ENCODE results near the gene CHD9. TPM values are rescaled to one million over a fixed set of nuclear protein-coding genes. Genes with fewer than 3 reads are reported as not detected.

Gene CHD9
- total and polyA plus RNA-seq, 4 donors, result 6.2 to 46.6 (median 32.5) TPM

DNA sequence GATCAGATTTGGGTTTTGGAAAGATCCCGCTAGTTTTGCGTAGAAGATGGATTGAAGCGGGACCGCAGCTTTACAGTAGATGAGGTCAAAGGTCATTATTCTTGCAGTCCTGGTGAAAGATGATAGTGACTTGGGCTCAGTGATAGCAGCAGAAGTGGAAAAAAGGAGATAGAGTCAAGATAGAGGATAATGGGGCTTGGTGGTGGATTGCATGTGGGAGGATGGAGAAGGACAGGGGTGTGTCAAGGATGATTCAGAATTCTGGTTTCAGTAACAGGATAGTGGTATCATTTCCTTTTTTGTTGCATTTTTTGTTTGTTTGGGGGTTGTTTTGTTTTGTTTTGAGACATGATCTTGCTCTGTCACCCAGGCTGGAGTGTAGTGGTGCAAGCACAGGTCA is 30.7 kb upstream of the CHD9 start (continued):
- TF ChIP-seq, protein P1, sequence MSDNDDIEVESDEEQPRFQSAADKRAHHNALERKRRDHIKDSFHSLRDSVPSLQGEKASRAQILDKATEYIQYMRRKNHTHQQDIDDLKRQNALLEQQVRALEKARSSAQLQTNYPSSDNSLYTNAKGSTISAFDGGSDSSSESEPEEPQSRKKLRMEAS (IDR thresholded peaks at IDR 0.05), result no peak
- no peak for TF ChIP-seq SP1 (IDR thresholded peaks at IDR 0.05)

- Histone ChIP-seq H3K36me3 (ENCODE audit: control insufficient read depth in 4 of 4, insufficient read depth in 3 of 4, low read depth in 1 of 4, low read length in 3 of 4) (no peaks in the 10 kb centered on the region), H3K4me3 (ENCODE audit: low read depth in 1 of 3, low read length in 3 of 3) (no peak overlapping the region), H3K9ac (ENCODE audit: low read depth in 1 of 2, low read length in 2 of 2) (no peak overlapping the region), H3K9me3 (ENCODE audit: control insufficient read depth in 4 of 4, low read length in 3 of 4) (peaks cover 0 to 11% (median 2%) of the 10 kb centered on the region in 4 donors), H3K4me1 (ENCODE audit: control insufficient read depth in 4 of 4, insufficient read depth in 4 of 4, low read length in 3 of 4) (no peaks in the 10 kb centered on the region), H3K27me3 (ENCODE audit: control insufficient read depth in 4 of 4, insufficient read depth in 4 of 4, low read length in 3 of 4) (no peaks in the 10 kb centered on the region), H3K27ac (ENCODE audit: low read depth in 1 of 2, low read length in 2 of 2) (no peak overlapping the region)
- DNase-seq (ENCODE audit: low spot score), result no peak
- no peak for TF ChIP-seq NR2F2 (IDR thresholded peaks at IDR 0.05)
- no peak for TF ChIP-seq EGR1 (IDR thresholded peaks at IDR 0.05; ENCODE audit: low read depth in 2 of 2)
- TF ChIP-seq, protein P2, sequence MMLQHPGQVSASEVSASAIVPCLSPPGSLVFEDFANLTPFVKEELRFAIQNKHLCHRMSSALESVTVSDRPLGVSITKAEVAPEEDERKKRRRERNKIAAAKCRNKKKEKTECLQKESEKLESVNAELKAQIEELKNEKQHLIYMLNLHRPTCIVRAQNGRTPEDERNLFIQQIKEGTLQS (IDR thresholded peaks at IDR 0.05), result no peak
- TF ChIP-seq SP1 (IDR thresholded peaks at IDR 0.05), result no peak
- TF ChIP-seq RAD21 (IDR thresholded peaks at IDR 0.05), result no peak
- no peak for TF ChIP-seq FOXA1 (IDR thresholded peaks at IDR 0.05)
- TF ChIP-seq HNF4G (IDR thresholded peaks at IDR 0.05), result no peak
- no peak for TF ChIP-seq HNF4A (conservative IDR thresholded peaks at IDR 0.05)
- TF ChIP-seq JUND (IDR thresholded peaks at IDR 0.05), result no peak
- TF ChIP-seq FOXA2 (IDR thresholded peaks at IDR 0.05), result no peak
- TF ChIP-seq YY1 (IDR thresholded peaks at IDR 0.05), result no peak
- no peak for TF ChIP-seq ZBTB33 (IDR thresholded peaks at IDR 0.05)
- no peak for TF ChIP-seq RXRA (IDR thresholded peaks at IDR 0.05)
- TF ChIP-seq TAF1 (conservative IDR thresholded peaks at IDR 0.05), result no peak
- TF ChIP-seq GABPA (IDR thresholded peaks at IDR 0.05 in 1 of 2, conservative IDR thresholded peaks at IDR 0.05 in 1 of 2), result no peak
- TF ChIP-seq REST (IDR thresholded peaks at IDR 0.05), result no peak
- no peak for TF ChIP-seq CTCF (IDR thresholded peaks at IDR 0.05; ENCODE audit: low read depth, low read length, missing input control)
- TF ChIP-seq, protein P1 (IDR thresholded peaks at IDR 0.05), result no peak
- WGBS, result 84% methylated on average over 3 of the region's 3 CpGs
Measured at GRCh38 chr16:53029971-53030370, 24.8 kb upstream of the CHD9 start.

All from liver (tissue), 9 donors.